HCT116 (cell line): Measurements from ENCODE around the gene HYCC2.

Experiments
- CEBPB ChIP-seq: IDR thresholded peaks from 2 replicates; pipeline ENCODE4 v1.6.1; 2012; ENCODE audit warnings: low read depth
- ELF1 ChIP-seq: IDR thresholded peaks from 2 replicates; pipeline ENCODE4 v1.6.1; 2012; ENCODE audit warnings: low read depth, borderline replicate concordance
- EZH2 ChIP-seq: fragments of 200-600 bp; sonication (generic); IDR thresholded peaks from 2 replicates; pipeline ENCODE4 v1.6.1; 2017; ENCODE audit warnings: antibody characterized with exemption, mixed run types
- EZH2phosphoT487 ChIP-seq: fragments of 200-600 bp; IDR thresholded peaks from 2 replicates; pipeline ENCODE4 v1.6.1; 2018; ENCODE audit warnings: antibody characterized with exemption, borderline replicate concordance
- POLR2AphosphoS5 ChIP-seq: IDR thresholded peaks from 2 replicates; pipeline ENCODE4 v1.6.1; 2011; ENCODE audit warnings: mild to moderate bottlenecking, low read depth, low read length, moderate library complexity
- RAD21 ChIP-seq: IDR thresholded peaks from 2 replicates; pipeline ENCODE4 v1.6.1; 2012; ENCODE audit warnings: low read depth, mild to moderate bottlenecking
- SIN3A ChIP-seq: IDR thresholded peaks from 2 replicates; pipeline ENCODE4 v1.6.1; 2012; ENCODE audit warnings: low read depth
- SP1 ChIP-seq: IDR thresholded peaks from 2 replicates; pipeline ENCODE4 v1.6.1; 2012; ENCODE audit warnings: low read depth
- YY1 ChIP-seq: IDR thresholded peaks from 2 replicates; pipeline ENCODE4 v1.6.1; 2011; ENCODE audit warnings: low read length, low read depth, moderate library complexity, mild to moderate bottlenecking; ENCODE audit not compliant: insufficient replicate concordance; ENCODE audit errors: extremely low read depth
- TF ChIP-seq, protein P1 (sequence below), 3 experiments: fragments of 200-600 bp in 1 of 3; sonication (generic) in 1 of 3; IDR thresholded peaks in 2 of 3; conservative IDR thresholded peaks in 1 of 3; 2 replicates each; pipeline ENCODE4 v1.5.1; 2012 to 2017; ENCODE audit warnings: low read depth in 2 of 3, low read length in 2 of 3, antibody characterized with exemption in 1 of 3, borderline replicate concordance in 1 of 3, control low read depth in 1 of 3, mild to moderate bottlenecking in 1 of 3, mixed read lengths in 1 of 3, mixed run types in 1 of 3, moderate library complexity in 1 of 3; ENCODE audit not compliant: insufficient read depth in 1 of 3
- TF ChIP-seq, protein P2 (sequence below): IDR thresholded peaks from 2 replicates; pipeline ENCODE4 v1.6.1; 2012; ENCODE audit warnings: low read depth
- TF ChIP-seq, protein P3 (sequence below): IDR thresholded peaks from 2 replicates; pipeline ENCODE4 v1.6.1; 2012

DNA sequence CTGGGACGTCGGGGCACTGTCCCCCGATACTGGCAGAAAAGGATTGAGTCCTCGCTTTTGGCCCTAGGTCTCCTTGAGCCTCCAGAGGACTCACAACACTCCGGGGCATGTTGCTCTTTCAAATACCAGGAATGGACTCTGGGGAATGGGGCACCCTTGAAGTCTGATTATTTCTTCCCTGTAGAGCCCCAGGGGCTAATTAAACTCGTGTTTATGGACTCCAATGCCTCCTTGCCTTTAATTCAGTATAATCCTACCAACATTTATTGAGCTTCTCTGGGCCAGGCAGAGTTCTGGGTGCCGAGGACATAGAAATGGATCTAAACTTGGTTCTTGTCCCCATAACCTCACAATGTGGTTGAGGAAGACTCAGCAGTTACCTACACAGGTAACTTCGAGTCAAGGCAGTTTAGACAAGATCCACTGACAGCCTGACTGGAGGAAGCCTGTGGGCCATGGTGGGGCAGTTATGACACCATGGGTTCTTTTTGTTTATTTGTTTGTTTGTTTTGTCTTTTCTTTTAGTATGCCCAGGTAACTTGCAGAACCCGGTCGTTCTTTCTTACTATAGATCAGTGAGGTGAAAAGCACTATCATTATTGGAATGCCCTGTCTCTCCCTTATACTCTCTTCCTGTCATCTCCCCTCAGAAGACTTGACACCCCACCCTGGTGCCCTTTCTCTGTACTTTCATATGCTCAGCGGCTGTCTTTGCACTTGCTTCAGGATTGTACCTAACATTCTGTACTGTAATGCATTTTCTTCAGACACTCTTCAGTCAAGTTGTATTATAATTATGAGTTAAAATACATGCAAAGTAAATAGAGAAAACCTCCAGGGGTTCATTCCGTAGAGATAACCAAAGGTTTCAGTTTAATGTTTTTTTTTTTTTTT is 47.7 kb upstream of the HYCC2 start:
- TF ChIP-seq, protein P1, sequence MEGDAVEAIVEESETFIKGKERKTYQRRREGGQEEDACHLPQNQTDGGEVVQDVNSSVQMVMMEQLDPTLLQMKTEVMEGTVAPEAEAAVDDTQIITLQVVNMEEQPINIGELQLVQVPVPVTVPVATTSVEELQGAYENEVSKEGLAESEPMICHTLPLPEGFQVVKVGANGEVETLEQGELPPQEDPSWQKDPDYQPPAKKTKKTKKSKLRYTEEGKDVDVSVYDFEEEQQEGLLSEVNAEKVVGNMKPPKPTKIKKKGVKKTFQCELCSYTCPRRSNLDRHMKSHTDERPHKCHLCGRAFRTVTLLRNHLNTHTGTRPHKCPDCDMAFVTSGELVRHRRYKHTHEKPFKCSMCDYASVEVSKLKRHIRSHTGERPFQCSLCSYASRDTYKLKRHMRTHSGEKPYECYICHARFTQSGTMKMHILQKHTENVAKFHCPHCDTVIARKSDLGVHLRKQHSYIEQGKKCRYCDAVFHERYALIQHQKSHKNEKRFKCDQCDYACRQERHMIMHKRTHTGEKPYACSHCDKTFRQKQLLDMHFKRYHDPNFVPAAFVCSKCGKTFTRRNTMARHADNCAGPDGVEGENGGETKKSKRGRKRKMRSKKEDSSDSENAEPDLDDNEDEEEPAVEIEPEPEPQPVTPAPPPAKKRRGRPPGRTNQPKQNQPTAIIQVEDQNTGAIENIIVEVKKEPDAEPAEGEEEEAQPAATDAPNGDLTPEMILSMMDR (IDR thresholded peaks at IDR 0.05 in 2 of 3, conservative IDR thresholded peaks at IDR 0.05 in 1 of 3; ENCODE audit: borderline replicate concordance in 1 of 3, insufficient read depth in 1 of 3, low read depth in 2 of 3, low read length in 2 of 3), result no peak
- TF ChIP-seq, protein P2, sequence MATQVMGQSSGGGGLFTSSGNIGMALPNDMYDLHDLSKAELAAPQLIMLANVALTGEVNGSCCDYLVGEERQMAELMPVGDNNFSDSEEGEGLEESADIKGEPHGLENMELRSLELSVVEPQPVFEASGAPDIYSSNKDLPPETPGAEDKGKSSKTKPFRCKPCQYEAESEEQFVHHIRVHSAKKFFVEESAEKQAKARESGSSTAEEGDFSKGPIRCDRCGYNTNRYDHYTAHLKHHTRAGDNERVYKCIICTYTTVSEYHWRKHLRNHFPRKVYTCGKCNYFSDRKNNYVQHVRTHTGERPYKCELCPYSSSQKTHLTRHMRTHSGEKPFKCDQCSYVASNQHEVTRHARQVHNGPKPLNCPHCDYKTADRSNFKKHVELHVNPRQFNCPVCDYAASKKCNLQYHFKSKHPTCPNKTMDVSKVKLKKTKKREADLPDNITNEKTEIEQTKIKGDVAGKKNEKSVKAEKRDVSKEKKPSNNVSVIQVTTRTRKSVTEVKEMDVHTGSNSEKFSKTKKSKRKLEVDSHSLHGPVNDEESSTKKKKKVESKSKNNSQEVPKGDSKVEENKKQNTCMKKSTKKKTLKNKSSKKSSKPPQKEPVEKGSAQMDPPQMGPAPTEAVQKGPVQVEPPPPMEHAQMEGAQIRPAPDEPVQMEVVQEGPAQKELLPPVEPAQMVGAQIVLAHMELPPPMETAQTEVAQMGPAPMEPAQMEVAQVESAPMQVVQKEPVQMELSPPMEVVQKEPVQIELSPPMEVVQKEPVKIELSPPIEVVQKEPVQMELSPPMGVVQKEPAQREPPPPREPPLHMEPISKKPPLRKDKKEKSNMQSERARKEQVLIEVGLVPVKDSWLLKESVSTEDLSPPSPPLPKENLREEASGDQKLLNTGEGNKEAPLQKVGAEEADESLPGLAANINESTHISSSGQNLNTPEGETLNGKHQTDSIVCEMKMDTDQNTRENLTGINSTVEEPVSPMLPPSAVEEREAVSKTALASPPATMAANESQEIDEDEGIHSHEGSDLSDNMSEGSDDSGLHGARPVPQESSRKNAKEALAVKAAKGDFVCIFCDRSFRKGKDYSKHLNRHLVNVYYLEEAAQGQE, result no peak
- TF ChIP-seq, protein P3, sequence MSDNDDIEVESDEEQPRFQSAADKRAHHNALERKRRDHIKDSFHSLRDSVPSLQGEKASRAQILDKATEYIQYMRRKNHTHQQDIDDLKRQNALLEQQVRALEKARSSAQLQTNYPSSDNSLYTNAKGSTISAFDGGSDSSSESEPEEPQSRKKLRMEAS, result no peak
- TF ChIP-seq POLR2AphosphoS5, result no peak
- no peak for TF ChIP-seq EZH2
- TF ChIP-seq EZH2phosphoT487, result no peak
- peak; percentile 45 for TF ChIP-seq SP1
- no peak for TF ChIP-seq SIN3A
- no peak for TF ChIP-seq CEBPB
- no peak for TF ChIP-seq ELF1
- no peak for TF ChIP-seq RAD21
- peak; percentile 44 for TF ChIP-seq YY1
